Glomerular visceral epithelial cell (primary cell): Measurements from ENCODE around the gene SHC3.

Experiments used
- DNase-seq: peaks from one replicate; pipeline ENCODE4 v3.0.0-alpha.2; 2016; ENCODE audit errors: extremely low spot score

SHC3 gene

DNA sequence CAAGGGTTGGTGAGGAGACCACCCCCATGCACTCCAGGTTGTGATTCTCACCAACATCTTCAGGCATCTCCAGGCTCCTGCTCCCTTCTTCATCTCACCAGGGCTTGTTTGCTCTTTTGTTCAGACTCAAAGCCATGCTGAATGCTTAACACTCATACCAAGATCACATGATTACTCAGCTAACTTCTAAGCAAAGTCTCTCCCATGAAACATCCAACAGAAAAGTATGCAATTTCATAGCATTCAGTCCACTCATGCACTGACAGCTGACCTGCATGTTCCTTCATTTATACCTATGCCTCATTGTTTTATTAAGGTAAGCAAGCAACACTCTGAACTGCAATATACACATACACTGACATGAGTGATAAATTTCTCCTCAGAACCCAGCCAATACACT lies 69.0 kb downstream of the SHC3 start:
- DNase-seq: no peak

DNA sequence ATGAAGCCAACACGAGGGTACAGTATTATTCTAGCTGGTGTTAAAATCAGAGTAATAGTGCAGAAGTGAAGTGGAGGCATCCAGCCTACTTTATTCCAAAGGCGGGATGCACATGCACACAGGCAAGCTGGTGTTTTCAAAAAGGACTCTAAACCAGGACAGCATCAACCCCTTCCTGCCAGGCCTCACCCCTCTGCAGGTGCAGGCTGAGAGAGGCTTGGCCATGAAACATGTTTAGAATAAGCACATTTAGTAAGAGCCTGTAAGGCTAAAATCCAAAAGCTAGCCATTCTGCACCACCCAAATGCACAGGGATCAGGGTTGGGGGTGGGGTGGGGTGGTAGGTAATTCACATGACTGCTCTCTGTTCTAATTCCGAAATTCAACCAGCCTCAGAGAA lies 71.2 kb downstream of the SHC3 start:
- DNase-seq: no peak

DNA sequence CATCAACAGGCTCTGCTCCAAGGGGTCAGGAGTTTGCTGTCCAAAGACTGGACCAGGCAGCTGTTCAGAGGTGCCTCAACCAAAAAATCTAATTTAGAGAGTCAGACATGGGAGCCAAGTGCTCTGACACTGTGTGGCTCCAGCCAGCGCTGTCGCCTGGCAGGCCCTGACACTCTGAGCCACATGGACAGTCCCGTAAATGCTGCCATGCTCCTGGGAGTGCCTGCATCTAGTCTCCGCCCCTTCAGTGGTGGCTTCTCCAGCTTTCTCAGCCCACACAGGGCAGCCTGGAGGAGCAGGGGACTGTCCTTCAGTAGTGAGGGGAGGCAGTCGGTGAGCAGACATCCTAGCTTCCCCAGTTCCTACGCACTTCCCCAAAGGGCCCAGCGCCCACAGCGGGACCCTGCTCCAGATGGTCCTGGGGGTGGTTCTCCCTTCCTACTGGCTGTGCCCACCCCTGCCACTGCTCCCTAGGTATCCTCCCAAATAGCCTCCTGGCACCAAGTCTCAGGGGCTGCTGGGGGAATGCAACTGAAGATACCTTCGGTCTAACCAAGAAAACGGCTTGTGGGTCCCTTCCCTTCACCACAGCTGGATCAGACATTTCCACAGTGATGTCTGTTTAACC lies 72.3 kb downstream of the SHC3 start:
- no peak for DNase-seq

DNA sequence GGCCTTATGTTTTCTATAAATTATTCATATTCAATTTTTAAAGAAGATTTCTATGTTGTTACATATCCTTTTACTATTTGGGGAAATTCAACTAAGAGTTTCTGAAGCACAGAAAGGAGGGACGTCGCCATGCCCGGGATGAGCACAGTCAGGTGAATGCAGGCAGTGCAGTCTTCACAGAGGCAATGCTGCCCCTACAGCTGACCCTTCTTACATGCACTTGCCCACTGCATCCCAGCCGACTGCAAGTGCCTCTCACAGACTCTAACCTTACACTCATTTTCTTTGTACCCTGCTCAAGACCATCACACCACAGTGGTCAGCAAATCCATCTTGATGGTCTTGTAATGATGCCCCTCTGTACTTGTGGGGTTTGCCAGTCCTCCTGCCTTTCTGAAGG lies 73.8 kb downstream of the SHC3 start:
- DNase-seq: no peak

DNA sequence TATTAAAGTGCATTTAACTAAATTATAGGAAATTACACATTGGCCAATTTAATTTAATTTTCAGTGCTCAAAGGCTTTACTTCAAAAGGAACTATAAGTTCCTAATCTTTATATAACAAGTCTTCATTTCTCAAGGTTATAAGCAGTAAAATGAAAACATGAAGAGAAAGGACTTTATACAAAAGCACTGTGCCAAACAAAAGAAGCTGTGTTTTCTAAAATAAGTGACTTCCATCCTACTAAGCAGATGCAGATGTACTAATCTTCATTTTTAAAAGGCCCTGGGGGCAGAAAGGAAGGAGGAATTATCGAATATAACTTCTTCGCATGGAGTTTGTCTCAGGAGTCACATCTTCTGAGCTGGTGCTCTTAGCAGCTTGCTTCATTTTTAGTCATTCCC lies 81.4 kb downstream of the SHC3 start:
- DNase-seq: no peak

DNA sequence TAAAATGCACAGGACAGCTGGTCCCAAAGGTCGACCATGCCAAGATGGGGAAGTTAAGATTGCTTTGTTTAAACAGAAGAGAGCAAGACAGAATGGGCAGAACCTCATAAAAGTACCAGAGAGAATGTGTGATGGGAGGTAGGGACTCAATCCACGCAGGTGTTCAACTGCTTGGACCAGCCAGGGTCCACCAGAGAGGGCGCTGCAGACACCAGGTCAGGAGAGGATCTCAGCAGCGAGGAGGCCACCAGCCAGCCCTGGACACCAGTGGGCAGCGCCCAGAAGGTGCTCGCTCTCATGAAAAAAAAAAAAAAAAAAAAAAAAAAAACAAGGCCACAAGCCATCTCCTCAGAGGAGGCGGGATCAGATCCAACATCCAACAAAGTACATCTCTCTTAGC lies 81.8 kb downstream of the SHC3 start:
- no peak for DNase-seq

DNA sequence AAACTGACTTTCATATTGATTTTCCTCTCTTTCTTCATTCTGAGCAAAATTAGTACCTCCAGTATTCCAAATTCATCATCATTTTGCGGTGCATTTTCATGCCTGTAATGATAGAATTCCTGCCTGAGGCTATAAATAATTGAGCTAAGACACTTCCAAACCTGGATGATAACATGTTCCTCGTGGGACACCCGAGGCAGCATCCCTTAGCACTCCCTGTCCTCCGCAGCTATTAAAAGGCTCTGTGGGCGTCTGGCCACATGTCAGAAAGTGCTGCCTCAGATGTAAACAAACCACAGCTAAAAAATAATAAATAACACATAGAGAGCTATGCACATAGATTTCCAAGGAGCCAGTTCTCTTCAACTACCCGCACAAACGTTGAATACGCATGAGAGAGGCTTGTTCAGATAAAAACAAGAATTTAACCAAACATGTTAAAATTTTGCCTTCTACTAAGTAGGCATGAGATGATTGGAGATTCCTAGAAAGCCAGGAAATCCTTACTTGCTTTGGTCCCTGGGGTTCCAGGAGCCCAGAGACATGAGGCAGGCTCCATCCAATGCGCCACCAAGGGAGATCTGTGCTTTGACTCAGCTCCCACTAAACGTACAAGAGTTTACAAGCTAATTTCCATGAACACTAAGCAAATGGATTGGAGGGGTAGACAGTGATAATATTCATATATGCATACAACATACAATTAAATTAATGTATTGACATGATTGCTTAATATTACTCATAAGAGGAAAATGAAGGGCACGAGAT lies 82.7 kb downstream of the SHC3 start:
- DNase-seq: no peak

DNA sequence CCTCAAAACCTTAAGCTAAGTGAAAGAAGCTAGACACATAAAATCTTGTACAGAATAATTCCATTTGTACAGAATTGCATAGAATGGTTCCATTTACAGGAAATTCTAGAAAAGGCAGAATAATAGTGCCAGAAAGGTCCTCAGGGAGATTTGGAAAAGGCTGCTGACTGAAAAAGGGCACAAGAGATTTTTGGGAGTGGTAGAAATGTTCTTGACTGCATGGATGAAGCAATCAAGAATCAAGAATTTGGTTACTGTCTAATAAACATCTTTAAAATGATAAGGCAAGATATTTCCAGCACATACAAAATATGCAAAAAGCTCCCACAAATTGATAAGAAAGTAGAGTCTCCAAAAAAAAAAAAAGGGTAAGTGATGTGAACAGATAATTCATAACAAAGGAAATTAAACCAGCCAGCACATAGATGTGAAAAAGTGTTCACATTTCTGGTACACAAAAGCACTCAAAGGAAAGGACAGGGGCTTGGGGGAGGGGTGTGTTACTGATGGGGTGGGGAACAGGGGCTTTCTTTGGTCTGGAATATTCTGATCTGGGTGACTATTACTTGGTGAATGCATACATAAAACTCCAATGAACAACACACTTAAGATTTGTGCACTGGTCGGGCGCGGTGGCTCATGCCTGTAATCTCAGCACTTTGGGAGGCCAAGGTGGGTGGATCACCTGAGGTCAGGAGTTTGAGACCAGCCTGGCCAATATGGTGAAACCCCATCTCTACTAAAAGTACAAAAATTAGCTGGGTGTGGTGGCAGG lies 85.2 kb downstream of the SHC3 start:
- DNase-seq: no peak

DNA sequence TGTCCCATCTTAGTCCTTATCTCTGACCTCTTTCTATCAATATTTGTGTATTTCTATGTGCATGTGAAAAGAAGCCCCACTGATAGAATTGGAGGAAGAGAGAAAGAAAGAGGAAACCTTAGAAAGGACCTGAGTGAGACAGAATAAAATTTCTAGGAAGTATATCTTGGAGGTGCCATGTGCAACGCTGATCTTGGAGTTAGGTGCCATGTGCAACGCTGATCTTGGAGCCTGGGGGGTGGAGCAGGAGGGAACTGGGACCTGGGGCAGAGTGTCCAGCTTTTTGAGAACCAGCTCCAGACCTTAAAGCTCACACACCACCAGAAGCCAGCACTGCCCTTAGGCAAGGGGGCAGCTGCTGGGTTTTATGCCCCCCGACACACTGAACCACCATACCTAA lies 89.4 kb downstream of the SHC3 start:
- DNase-seq: no peak

DNA sequence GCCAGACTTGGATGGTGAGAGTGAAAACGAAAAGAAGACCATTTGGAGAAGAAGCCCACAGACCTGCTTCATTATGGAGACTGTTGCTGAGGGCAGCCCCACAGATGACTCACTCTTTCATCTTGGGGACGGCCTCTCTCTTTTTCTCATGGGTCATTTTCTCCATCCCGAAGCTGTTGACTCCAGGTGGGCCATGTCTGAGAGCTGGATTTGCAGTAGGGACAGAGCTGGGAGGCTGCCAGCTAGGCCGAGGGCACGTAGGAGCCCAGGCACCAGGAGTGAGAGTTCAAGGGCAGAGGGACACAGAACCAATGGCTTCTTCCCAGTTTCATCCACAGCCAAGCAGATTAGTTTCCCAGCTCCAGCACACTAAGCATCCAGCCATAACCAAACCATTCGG lies 95.0 kb downstream of the SHC3 start:
- DNase-seq: no peak

DNA sequence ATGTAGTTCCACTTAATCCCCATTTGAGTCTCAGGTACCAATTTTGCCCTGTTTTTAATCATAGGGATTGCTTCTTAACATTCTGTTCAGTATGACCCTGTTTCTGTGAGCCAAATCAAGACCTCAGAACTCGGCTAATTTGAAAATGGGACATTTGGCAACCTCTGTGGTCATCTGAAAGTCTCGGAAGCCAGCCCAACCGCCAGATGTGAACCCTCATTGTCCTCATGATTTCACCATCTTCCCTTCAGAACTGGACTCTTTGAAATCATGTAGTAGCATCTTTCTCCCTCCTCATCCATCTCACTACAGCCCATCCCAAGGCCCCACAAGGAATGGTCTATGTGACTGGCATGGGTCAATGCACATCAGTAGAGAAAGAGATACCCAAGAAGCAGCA lies 98.4 kb downstream of the SHC3 start:
- DNase-seq: no peak

DNA sequence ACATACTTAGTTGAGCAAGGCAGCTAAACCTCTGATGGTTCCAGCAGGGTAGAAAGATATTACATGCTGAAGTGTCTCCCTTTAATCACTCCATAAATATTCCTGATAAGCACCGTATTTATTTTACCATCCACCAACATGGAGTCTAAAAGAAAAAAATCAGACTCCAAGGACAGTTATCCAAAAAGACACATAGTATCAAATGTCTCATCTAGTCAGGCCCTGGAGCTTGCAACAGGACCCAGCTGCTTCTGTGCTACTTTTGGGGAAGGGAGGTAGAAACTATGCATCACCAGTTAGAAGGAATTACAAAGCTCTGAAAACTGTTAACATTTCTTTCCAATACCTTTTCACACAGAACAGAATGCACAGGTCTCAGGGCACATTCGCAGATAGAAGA lies 99.2 kb downstream of the SHC3 start:
- no peak for DNase-seq

DNA sequence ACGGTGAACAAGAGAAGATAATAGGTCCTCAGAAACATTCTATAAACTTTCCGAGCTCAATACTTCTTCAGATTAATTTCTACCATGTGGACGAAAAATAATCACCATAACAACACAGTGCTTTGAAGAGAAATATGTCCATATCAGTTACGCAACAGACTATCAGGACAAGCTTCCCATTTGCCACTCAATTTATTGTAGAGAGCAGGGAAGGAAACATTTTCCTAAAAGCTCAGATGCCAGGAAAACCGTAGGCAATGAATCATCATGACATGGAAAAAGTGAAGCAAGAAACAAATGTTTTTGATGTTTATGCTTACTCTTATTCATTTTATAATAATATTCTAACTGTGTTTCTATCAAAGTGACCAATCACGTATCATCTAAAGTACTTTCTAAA lies 99.8 kb downstream of the SHC3 start:
- DNase-seq: no peak

DNA sequence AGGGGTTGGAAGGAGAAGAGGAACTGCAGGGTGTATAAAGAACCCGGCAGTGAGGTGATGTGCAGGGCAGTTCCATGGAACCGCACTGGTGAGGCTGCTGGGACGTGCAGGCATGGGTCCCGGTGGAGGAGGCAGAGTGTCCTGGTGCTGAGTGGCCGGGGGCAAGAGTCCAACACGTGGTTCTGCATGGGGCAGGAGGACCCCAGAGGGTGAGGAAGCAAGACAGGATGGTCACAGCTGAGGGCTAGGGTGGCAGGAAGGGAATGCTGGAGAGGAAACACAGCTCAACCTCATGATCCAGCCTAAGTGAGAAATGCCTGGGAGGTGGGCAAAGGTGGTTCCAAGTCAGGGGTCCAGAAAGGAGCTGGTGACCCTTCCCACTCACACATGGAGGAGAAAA lies 100.2 kb downstream of the SHC3 start:
- DNase-seq: no peak

DNA sequence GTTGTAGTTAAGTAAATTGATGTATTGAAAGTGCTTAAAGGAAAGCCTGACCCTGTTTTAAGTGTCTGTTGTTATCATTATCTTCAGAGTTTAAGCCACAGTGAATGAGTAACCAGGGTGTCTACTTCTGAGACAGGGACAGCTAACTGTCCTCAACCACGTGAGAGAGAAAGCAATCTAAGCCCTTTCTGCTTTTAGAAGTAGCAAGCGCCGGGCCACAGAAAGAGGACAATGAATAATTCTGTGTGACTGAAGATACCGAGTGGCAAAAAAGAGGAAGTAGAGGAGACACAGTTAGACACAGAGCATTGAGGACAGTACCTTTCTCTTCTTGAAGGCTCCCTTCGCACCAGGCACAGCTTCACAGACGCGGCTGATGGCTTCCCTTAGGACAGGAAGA lies 101.1 kb downstream of the SHC3 start:
- peak; percentile 3 for DNase-seq

DNA sequence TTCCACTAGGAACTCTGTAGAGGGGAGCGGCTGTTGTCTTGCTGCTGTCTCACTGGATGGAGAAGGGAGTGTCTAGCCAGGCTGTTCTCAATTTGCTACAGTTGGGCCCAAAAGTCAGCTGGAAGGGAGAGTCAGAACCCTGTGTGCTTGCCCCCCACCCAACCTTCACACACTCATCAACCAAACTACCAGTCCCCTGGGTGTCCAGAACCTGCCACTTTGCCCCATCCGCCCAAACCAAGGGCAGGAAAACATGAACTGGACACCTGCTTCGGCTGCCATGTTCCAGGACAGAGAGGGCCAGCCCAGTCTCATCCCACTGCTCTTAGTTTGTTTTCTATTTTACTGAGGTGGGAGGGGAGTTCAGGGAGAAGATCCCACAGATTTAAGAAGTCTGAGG lies 105.2 kb downstream of the SHC3 start:
- no peak for DNase-seq

DNA sequence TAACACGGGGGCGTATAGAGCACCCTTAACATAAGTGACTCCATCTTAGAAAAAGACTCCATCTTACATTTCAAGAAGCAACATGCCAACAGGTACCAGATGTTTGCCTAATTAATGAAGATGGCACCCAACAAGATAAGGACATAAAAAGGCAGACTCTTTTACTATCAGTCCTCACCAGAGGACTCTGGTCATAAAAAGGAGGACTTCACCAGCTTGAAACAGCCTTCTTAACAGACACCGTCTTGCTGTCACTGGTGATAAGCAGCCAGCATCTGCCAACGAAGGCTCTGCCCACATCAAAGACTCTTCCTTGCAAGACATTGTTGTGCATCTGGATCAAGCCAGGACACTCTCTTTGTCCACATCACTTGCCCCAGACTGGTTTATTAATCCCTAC lies 107.0 kb downstream of the SHC3 start:
- no peak for DNase-seq

DNA sequence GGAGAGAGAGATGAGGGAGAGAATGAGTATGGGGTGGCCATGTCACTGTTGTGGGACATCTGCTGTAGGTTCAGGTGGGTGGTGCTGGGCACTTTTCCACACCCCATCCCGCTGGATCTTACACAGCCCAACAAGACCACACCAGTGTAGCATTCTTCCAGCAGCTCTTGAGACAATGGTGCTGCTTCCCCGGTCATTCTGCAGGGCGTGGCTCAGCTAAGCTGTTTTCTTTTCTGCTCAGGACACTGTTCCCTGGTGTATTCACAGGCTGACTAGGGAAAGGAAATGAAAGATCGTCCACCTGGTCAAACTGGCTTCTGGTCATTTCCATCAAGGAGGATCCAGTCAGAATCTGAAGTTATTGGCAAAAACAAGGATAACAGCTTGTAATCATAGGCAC lies 111.8 kb downstream of the SHC3 start:
- DNase-seq: no peak

DNA sequence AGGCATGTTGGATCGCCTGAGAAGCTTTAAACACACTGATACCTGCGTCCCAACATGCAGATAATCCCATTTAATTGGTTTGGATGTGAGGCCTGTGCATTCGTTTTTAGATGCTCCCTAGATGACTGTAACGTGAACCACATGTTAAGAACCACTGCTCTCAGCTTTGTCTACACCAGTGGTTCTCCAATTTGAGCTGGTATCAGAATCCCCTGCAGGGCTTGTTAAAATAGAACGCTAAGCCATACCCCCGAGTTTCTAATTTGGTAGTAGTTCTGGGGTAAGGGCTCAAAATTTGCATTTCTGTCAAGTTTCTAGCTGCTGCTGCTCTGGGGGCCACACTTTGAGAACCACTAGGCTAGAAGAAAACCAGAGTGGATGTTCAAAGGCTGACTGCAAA lies 112.7 kb downstream of the SHC3 start:
- no peak for DNase-seq

DNA sequence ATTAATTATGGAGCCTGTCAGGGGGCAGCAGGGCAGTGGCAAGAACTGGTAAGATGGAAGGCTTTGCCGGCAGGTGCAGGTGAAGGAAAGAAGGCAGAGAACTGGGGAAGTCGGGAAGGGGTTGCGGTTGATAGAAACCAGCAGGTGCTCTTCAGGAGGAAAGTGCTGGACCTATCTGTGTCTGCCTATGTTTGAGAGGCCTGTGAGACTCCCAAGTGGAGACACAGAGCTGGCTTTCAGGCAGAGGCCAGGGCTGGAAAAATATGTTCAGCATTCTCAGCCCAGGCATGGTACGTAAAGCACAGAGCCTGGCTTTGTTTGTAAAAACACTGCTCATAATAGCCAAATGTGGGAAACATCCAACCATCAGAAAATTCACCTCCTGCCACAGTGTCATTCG lies 117.8 kb downstream of the SHC3 start:
- DNase-seq: no peak

DNA sequence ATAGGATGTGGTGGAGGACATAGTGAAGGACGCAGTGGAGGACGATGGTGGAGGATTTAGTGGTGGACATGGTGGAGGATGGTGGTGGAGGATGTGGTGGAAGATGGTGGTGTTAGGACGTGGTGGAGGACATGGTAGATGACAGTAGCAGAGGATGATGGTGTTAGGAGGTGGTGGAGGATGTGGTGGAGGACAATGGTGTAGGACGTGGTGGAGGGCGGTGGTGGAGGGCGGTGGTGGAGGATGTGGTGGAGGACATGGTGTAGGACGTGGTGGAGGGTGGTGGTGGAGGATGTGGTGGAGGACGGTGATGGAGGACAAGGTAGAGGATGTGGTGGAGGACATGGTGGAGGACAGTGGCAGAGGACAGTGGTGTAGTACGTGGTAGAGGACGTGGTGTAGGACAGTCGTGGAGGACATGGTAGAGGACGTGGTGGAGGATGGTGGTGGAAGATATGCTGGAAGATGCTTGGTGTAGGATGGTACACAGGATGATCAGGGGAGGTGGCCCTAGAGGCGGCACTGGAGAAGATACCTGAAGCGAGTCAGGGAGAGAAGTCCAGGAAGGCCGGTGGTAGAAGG lies 118.6 kb downstream of the SHC3 start:
- DNase-seq: no peak

DNA sequence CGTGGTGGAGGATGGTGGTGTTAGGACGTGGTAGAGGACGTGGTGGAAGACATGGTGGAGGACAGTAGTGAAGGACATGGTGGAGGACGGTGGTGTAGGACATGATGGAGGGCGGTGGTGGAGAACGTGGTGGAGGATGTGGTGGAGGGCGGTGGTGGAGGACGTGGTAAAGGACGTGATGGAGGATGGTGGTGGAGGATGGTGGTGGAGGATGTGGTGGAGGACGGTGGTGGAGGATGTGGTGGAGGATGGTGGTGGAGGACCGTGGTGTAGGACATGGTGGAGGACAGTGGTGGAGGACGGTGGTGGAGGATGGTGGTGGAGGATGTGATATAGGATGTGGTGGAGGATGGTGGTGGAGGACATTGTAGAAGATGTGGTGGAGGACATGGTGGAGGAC lies 119.7 kb downstream of the SHC3 start:
- no peak for DNase-seq
